GM12873 (cell line): ENCODE data around the gene ALPL.

Source experiments
- TF ChIP-seq, protein P1 (sequence below): IDR thresholded peaks from 2 replicates; pipeline ENCODE4 v1.5.1; 2012; ENCODE audit warnings: low read depth, mild to moderate bottlenecking, moderate library complexity, low read length, control low read depth; ENCODE audit not compliant: insufficient read depth; ENCODE audit errors: missing control alignments

Gene ALPL

DNA sequence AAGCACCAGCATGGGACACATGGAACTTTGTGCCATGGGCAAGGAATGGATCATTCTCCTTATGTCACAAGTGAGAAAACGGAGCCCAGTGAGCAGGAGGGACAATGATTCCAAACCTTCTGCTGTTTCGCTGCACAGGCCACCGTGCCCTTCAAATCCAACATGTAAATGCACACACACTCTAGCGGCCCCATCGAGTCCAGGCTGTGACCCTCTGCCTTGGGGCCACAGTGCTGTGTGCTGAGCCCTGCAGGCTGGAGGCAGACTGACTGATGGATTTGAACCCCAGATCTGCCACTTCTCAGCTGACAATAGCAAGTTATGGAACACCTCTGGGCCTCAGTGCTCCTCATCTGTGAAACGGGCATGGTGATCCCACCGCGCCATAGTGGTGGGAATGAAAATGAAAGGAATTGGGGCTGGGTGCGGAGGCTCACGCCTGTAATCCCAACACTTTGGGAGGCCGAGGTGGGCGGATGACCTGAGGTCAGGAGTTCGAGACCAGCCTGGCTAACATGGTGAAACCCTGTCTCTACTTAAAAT is 63.6 kb downstream of the ALPL start:
- TF ChIP-seq, protein P1, sequence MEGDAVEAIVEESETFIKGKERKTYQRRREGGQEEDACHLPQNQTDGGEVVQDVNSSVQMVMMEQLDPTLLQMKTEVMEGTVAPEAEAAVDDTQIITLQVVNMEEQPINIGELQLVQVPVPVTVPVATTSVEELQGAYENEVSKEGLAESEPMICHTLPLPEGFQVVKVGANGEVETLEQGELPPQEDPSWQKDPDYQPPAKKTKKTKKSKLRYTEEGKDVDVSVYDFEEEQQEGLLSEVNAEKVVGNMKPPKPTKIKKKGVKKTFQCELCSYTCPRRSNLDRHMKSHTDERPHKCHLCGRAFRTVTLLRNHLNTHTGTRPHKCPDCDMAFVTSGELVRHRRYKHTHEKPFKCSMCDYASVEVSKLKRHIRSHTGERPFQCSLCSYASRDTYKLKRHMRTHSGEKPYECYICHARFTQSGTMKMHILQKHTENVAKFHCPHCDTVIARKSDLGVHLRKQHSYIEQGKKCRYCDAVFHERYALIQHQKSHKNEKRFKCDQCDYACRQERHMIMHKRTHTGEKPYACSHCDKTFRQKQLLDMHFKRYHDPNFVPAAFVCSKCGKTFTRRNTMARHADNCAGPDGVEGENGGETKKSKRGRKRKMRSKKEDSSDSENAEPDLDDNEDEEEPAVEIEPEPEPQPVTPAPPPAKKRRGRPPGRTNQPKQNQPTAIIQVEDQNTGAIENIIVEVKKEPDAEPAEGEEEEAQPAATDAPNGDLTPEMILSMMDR = no peak

DNA sequence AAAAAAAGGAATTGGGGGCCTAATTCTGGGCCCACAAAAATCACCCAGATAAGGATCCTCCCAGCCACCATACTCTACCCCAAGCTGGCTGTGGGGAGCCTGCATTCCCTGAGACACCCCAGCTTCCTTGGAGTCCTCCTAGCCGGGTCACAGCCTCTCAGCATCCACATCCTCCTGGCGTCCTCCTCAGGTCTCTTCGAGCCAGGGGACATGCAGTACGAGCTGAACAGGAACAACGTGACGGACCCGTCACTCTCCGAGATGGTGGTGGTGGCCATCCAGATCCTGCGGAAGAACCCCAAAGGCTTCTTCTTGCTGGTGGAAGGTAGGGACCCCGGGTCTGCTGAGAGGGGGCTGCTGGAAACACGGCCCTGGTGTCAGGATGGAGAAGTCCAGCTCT is 64.3 kb downstream of the ALPL start:
- TF ChIP-seq, protein P1 = no peak

DNA sequence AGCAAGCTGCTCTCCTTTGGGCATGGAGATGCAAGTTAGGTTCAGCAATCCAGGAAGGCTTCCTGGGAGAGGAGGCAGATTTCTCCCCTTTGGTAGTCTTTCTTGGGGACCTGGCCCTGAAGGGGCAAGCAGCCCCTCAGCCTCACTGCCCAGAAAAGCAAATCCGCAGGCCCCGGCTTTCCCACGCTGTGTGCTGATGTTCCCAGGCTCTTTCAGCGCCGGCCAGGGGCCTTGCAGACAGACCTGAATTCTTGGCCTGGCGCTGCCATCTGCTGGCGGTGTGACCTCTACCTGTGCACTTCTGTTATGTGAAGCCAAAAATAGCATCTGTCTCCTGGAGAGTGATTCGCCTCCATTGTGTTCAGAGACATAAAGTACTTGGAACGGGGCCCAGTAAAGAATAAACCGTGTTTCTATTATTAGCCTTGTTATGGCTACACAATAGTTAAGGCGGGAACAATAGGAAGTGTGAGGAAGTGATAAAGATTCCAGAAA is 64.8 kb downstream of the ALPL start:
- TF ChIP-seq, protein P1 = peak; percentile 55

DNA sequence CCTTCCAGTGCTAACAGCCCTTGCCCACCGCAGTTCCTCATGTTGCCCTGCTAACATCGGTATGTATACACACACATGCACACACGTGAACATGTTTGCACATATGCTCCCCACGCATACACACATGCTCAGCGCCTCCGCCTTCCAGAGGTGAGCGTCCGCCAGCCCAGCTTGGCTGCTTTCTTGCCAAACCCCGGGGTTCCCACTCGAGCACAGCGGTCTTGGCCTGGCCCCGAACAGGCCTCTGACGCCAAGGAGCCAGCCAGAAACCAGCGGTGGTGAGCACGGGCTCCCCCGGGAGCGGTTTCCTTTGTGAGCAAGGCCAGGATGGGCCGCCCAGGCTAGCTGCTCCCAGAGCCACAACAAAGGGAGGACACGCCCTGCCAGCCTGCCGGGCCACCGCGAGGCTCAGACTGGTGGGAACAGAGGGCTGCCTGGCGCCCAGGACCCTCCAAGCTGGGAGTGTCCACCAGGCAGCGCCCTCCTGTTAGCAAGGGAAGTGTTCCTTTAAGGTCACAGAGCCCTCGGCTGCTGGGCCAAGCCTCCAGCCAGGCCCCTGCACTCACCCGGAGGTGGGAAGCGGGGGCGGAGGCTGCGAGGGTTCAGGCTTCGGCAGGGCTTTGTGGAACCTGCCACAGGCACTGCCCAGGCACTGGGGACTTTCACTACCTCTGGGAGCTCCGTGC is 65.4 kb downstream of the ALPL start:
- TF ChIP-seq, protein P1 = no peak

DNA sequence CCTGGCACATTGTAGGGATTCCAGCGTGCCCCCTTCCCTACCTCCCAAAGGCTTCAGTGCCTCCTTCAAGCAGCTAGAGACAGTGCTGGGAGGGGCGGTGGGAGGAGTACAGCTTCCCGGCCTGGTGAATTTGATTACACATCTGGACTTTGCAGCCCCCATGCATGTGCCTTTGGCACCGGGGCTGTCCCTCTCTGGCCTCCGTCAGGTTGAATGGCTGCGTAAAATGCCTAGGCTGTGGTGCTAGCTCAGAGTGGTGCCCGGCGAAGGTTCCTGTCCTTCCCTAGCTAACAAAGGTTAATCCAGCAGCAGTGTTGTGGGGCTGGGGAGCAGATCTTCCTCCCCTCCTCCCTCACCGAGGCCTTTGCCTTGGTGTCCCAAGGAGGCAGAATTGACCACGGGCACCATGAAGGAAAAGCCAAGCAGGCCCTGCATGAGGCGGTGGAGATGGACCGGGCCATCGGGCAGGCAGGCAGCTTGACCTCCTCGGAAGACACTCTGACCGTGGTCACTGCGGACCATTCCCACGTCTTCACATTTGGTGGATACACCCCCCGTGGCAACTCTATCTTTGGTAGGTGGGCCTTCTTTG is 66.2 kb downstream of the ALPL start:
- TF ChIP-seq, protein P1 = no peak

DNA sequence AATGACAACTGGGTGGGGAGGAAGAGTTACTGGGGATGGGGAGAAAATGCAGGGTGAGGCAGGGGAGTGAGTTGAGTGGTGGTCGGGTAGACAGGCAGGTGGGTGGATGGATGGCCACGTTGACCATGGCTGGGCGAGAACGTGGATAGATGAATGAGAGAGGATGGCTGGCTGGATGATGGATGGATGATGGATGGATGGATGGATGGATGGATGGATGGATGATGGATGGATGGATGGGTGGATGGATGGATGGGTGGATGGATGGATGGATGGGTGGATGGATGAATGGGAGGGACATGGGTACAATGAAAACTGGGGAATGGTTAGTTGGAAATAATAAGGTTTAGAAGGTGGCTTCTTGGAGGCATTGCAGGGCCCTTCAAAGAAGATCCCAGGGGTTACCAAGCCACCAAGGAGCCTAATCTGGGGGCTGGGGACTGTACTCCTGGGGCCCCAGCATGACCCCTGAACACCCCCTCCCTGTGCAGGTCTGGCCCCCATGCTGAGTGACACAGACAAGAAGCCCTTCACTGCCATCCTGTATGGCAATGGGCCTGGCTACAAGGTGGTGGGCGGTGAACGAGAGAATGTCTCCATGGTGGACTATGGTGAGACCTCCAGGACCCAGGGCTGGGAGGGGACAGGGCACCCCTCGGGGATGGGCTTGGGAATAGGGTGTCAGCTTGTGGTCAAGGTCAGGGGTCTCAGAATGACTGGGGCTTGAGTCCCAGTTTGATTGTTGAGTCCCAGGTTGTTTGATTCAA is 67.0 kb downstream of the ALPL start:
- TF ChIP-seq, protein P1 = no peak

DNA sequence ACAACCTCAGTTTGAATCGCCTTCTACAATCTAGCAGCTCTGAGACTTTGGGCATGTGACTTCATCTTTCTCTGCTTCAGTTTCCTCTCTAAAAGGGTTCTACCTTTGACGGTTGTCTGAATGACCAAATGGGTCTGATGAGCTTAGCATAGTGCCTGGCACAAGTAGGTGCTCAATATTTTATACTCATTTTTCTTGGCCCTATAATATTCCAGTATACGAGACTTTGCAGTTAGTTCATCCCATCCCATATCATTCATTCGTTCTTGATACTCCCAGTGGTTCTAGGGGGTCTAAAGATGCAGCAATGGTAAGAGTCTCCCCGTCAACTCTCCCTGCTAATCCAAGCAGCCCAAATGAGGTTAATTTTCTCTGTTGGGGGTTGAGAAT is 67.6 kb downstream of the ALPL start:
- TF ChIP-seq, protein P1 = no peak
